A673 (cell line): Measurements from ENCODE around the gene FOXO1.

ENCODE experiments used
- CTCF ChIP-seq: fragments of 300-800, 200-600 bp; sonication (generic); conservative IDR thresholded peaks from 2 replicates; pipeline ENCODE4 v1.5.1; 2017; ENCODE audit warnings: low read depth, mild to moderate bottlenecking, antibody characterized with exemption, low read length, moderate library complexity, mixed read lengths
- EZH2 ChIP-seq: fragments of 200-600 bp; sonication (generic); IDR thresholded peaks from 2 replicates; pipeline ENCODE4 v1.6.1; 2017; ENCODE audit warnings: borderline replicate concordance, low read depth, mild to moderate bottlenecking, mixed read lengths, antibody characterized with exemption, low read length; ENCODE audit not compliant: poor library complexity, severe bottlenecking

GRCh38 chr13:40585911-40586471 lies 80.5 kb downstream of the FOXO1 start:
- no peak for TF ChIP-seq CTCF
- no peak for TF ChIP-seq EZH2
